K562 (cell line): ENCODE measurements around the gene LBHD1. TPM values are rescaled to one million over a fixed set of nuclear protein-coding genes. Genes with fewer than 3 reads are reported as not detected.

Experiments used
- BHLHE40 ChIP-seq: IDR thresholded peaks from 2 replicates; pipeline ENCODE4 v1.6.1; 2011; ENCODE audit warnings: low read length, improper control_type of control experiment
- CBFA2T2 ChIP-seq: fragments of 450-650 bp; conservative IDR thresholded peaks from 2 replicates; pipeline ENCODE4 v1.6.1; 2017; ENCODE audit warnings: mild to moderate bottlenecking
- CEBPB ChIP-seq: fragments of 450-650 bp; IDR thresholded peaks from 2 replicates; pipeline ENCODE4 v1.6.1; 2016; ENCODE audit warnings: missing genetic modification characterization, missing compliant biosample characterization
- CHD4 ChIP-seq: fragments of 200-600 bp; sonication (generic); IDR thresholded peaks from 3 replicates; pipeline ENCODE4 v1.6.1; 2012; ENCODE audit warnings: low read depth, mild to moderate bottlenecking, mixed read lengths, low read length, inconsistent platforms; ENCODE audit not compliant: insufficient read depth, insufficient replicate concordance, poor library complexity, severe bottlenecking
- CREB1 ChIP-seq, 2 experiments: sonication (generic) in 1 of 2; formaldehyde crosslinking in 1 of 2; IDR thresholded peaks; 2 replicates each; pipeline versions ENCODE4 v1.6.1 to v1.8.0; 2012 to 2022; ENCODE audit warnings: inconsistent platforms in 1 of 2, mild to moderate bottlenecking in 1 of 2, missing genetic modification reagents in 1 of 2, moderate library complexity in 1 of 2
- FOXK2 ChIP-seq, 2 experiments: fragments of 450-650 bp; IDR thresholded peaks in 1 of 2; conservative IDR thresholded peaks in 1 of 2; 2 replicates each; pipeline ENCODE4 v1.6.1; 2016; ENCODE audit warnings: low read depth in 2 of 2, mild to moderate bottlenecking in 1 of 2
- GABPB2 ChIP-seq: fragments of 250-450 bp; sonication (Bioruptor Pico); conservative IDR thresholded peaks from 2 replicates; pipeline ENCODE4 v1.5.1; 2021; ENCODE audit warnings: mild to moderate bottlenecking
- KDM4B ChIP-seq, 2 experiments: fragments of 450-650 bp in 1 of 2; sonication (generic) in 1 of 2; IDR thresholded peaks; 2 replicates each; pipeline ENCODE4 v1.6.1; 2016 to 2017; ENCODE audit warnings: borderline replicate concordance in 2 of 2, antibody characterized with exemption in 1 of 2, low read depth in 1 of 2, mild to moderate bottlenecking in 1 of 2
- KLF1 ChIP-seq: fragments of 450-650 bp; IDR thresholded peaks from 2 replicates; pipeline ENCODE4 v1.6.1; 2016; ENCODE audit warnings: missing genetic modification characterization, missing compliant biosample characterization
- NBN ChIP-seq: fragments of 450-650 bp; IDR thresholded peaks from 2 replicates; pipeline ENCODE4 v1.6.1; 2016; ENCODE audit warnings: low read depth, mild to moderate bottlenecking
- NFRKB ChIP-seq: fragments of 450-650 bp; IDR thresholded peaks from 2 replicates; pipeline ENCODE4 v1.6.1; 2016; ENCODE audit warnings: low read depth
- OTX1 ChIP-seq: fragments of 450-650 bp; formaldehyde crosslinking; IDR thresholded peaks from 2 replicates; pipeline ENCODE4 v1.4.0; 2022; ENCODE audit warnings: mild to moderate bottlenecking
- PHB ChIP-seq: fragments of 250-450 bp; sonication (Bioruptor Pico); IDR thresholded peaks from 2 replicates; pipeline ENCODE4 v1.5.0; 2021
- PKNOX1 ChIP-seq: fragments of 450-650 bp; IDR thresholded peaks from 2 replicates; pipeline ENCODE4 v1.6.1; 2016
- TCF15 ChIP-seq: fragments of 250-450 bp; sonication (Bioruptor Pico); IDR thresholded peaks from 2 replicates; pipeline ENCODE4 v1.8.0; 2022; ENCODE audit warnings: moderate library complexity, mild to moderate bottlenecking, inconsistent platforms
- ZNF395 ChIP-seq: fragments of 200-800 bp; sonication (Bioruptor generic); IDR thresholded peaks from 2 replicates; pipeline ENCODE4 v1.6.1; 2017; ENCODE audit warnings: missing genetic modification characterization, missing compliant biosample characterization
- ZNF609 ChIP-seq: sonication (generic); formaldehyde crosslinking; IDR thresholded peaks from 2 replicates; pipeline ENCODE4 v1.8.1; 2023; ENCODE audit warnings: missing genetic modification reagents, mild to moderate bottlenecking, borderline replicate concordance
- polyA plus RNA-seq, 8 experiments: library from polyadenylated mRNA; depleted of rRNA in 4 of 8; stranded (reverse) in 5 of 8; unstranded in 3 of 8; fragments of >200 nt; fragmentation: Nextera tagmentation in 2 of 8; fragmentation: Illumina TruSeq in 1 of 8; extraction: Ambion mirVana in 2 of 8; extraction: Trizol in 1 of 8; gene quantifications; 2 replicates each; pipeline versions ENCODE4 v1.2.1 to v1.2.3, GENCODE V29; 2011 to 2014; ENCODE audit warnings: inconsistent platforms in 1 of 8, missing spikeins in 1 of 8
- total RNA-seq, 7 experiments: library from RNA; depleted of rRNA in 6 of 7; stranded (reverse); fragments of >200 nt in 6 of 7; fragmentation: Illumina TruSeq in 2 of 7; extraction: Trizol in 2 of 7; gene quantifications; 2 replicates each; pipeline versions ENCODE4 v1.2.1 to v1.2.3, GENCODE V29; 2011 to 2021; ENCODE audit warnings: low replicate concordance in 1 of 7
- TF ChIP-seq, protein P1 (sequence below): sonication (generic); formaldehyde crosslinking; IDR thresholded peaks from 2 replicates; pipeline ENCODE4 v1.9.0; 2022; ENCODE audit warnings: mild to moderate bottlenecking, missing genetic modification reagents

LBHD1 gene
- total and polyA plus RNA-seq, 9 of the 15 experiments (the other 6 are each of a cell fraction or from before 2014, with no cell fraction given), result 2.6 to 28.0 (median 12.5) TPM

- TF ChIP-seq ZNF609 (0 out of 2 replicates have a peak, but pooled peaks have one; percentile 44), ZNF395 (CRISPR knock-in tag) (peak; percentile 84), KDM4B (IDR thresholded peaks at IDR 0.05; ENCODE audit: borderline replicate concordance in 2 of 2, low read depth in 1 of 2) (peak in 1 of 2 experiments; percentile 90; a peak in 1 of 4 replicates), PHB (CRISPR knock-in tag) (0 out of 2 replicates have a peak, but pooled peaks have one; percentile 42), CHD4 (no peak), BHLHE40 (peak; percentile 83), CREB1 (IDR thresholded peaks at IDR 0.05) (peak; percentile 91), CREB1 (CRISPR knock-in tag; IDR thresholded peaks at IDR 0.05) (peak; percentile 96), FOXK2 (conservative IDR thresholded peaks at IDR 0.05 in 1 of 2, IDR thresholded peaks at IDR 0.05 in 1 of 2; ENCODE audit: low read depth in 2 of 2) (peak; percentile 67 to 69; a peak in 3 of 4 replicates), OTX1 (0 out of 2 replicates have a peak, but pooled peaks have one; percentile 40), PKNOX1 (peak; percentile 65), CEBPB (tag) (peak; percentile 95), GABPB2 (CRISPR knock-in tag) (no peak), NFRKB (no peak), KLF1 (peak; percentile 77; the same call in 1 of the 2 replicates), TCF15 (CRISPR knock-in tag) (0 out of 2 replicates have a peak, but pooled peaks have one; percentile 17), NBN (peak; percentile 99), CBFA2T2 (peak; percentile 42)
- TF ChIP-seq, protein P1, sequence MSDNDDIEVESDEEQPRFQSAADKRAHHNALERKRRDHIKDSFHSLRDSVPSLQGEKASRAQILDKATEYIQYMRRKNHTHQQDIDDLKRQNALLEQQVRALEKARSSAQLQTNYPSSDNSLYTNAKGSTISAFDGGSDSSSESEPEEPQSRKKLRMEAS (CRISPR knock-in tag), result peak; percentile 97
Measured at GRCh38 chr11:62621567-62622470, 50.2 kb downstream of the LBHD1 start, which contains the start of gene B3GAT3 (continued).
